Cardiac muscle cell (in vitro differentiated cells and primary cell): ENCODE data around the gene WHRN. TPM values are rescaled to one million over a fixed set of nuclear protein-coding genes. Genes with fewer than 3 reads are reported as not detected.

Source experiments
- DNase-seq, 2 donors: peaks; one replicate each; pipeline versions ENCODE4 v3.0.0 to v3.0.0-alpha.2; 2010 to 2017; ENCODE audit warnings: low read depth in 1 of 2, low spot score in 1 of 2
- H3K27ac ChIP-seq: fragments of 200-600 bp; sonication (generic); 2 replicates; pipeline ENCODE4 v1.5.1; 2016
- H3K27me3 ChIP-seq: fragments of 200-600 bp; sonication (generic); 2 replicates; pipeline ENCODE4 v1.6.0; 2016; ENCODE audit warnings: control low read depth
- H3K36me3 ChIP-seq: fragments of 200-600 bp; sonication (generic); 2 replicates; pipeline ENCODE4 v1.5.1; 2016; ENCODE audit warnings: control low read depth
- H3K4me1 ChIP-seq: fragments of 200-600 bp; sonication (generic); 2 replicates; pipeline ENCODE4 v1.8.1; 2017; ENCODE audit warnings: low read depth, mild to moderate bottlenecking, mixed run types
- H3K4me3 ChIP-seq: fragments of 200-600 bp; sonication (generic); 2 replicates; pipeline ENCODE4 v1.5.1; 2016; ENCODE audit warnings: mild to moderate bottlenecking
- H3K9me3 ChIP-seq: fragments of 200-600 bp; sonication (generic); 2 replicates; pipeline ENCODE4 v1.5.1; 2017; ENCODE audit warnings: low read depth, mild to moderate bottlenecking, control low read depth
- CTCF ChIP-seq: IDR thresholded peaks from 2 replicates; pipeline ENCODE4 v1.5.1; 2012; ENCODE audit warnings: low read depth, mild to moderate bottlenecking, low read length
- polyA plus RNA-seq: library from polyadenylated mRNA; unstranded; fragments of >200 nt; fragmentation: Nextera tagmentation; extraction: Ambion mirVana; gene quantifications from 2 replicates; pipeline ENCODE4 v1.2.1, GENCODE V29; 2016
- total RNA-seq: library from RNA; depleted of rRNA; stranded (reverse); fragments of >200 nt; gene quantifications from 2 replicates; pipeline ENCODE4 v1.2.3, GENCODE V29; 2016

WHRN gene
- total and polyA plus RNA-seq, 2 experiments from 2014 or later, result 10.8 to 12.5 TPM

GRCh38 chr9:114462791-114463190 is 42.5 kb downstream of the WHRN start:
- no peak overlapping the region for H3K27ac ChIP-seq
- no peak for DNase-seq
- peaks cover 9% of the 10 kb centered on the region for H3K4me1 ChIP-seq

DNA sequence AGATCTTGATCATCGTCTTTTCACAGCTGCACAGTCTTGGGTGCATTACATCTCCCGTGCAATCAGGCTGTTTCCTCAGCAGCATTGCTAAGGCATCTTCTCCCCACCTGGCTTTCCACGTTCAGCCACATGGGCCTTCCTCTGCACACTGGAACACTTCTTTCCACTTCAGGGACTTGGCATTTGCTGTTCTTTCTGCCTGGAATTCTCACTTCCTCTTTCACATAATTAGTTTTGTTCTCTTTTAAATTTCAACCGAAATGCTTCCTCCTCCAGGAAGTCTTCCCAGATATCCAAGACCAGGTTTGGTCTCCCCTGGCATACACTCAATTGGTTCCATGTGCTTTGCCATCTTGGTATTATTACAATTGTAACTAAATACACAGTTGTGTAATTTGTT is 43.8 kb downstream of the WHRN start:
- Histone ChIP-seq H3K4me1 (peaks cover 9% of the 10 kb centered on the region), H3K4me3 (no peak overlapping the region), H3K27me3 (no peaks in the 10 kb centered on the region), H3K9me3 (no peaks in the 10 kb centered on the region), H3K36me3 (no peaks in the 10 kb centered on the region), H3K27ac (no peak overlapping the region)
- TF ChIP-seq CTCF, result no peak
- DNase-seq, result no peak

More at GRCh38 chr9:114462791-114463190, 42.5 kb downstream of the WHRN start:
- H3K36me3 ChIP-seq, result no peaks in the 10 kb centered on the region
- no peak for TF ChIP-seq CTCF
- H3K9me3 ChIP-seq, result no peaks in the 10 kb centered on the region
- no peaks in the 10 kb centered on the region for H3K27me3 ChIP-seq
- no peak overlapping the region for H3K4me3 ChIP-seq

- Histone ChIP-seq H3K4me1 (peaks cover 9% of the 10 kb centered on the region), H3K4me3 (no peak overlapping the region), H3K36me3 (no peaks in the 10 kb centered on the region), H3K27ac (no peak overlapping the region), H3K9me3 (no peaks in the 10 kb centered on the region), H3K27me3 (no peaks in the 10 kb centered on the region)
- DNase-seq, result no peak
- no peak for TF ChIP-seq CTCF
Measured at GRCh38 chr9:114460513-114461199, 44.6 kb downstream of the WHRN start.

DNA sequence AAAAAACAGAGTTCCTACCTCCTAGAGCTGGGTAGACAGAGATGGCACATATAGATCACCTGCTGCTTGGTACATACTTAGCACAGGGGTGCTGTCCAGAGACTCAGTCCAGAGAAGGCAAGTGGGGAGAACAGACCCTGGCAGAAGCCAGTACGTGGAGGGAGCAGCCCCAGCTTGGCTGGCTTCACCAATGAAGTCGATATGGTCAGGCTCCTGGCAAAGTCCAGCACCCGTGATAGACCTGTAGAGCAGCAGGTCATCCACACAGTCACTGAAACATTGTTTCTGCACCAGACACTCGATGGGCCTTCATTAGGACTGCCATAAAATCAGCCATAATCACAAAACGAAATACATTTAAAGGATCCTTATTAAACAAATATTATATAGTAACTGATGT is 45.8 kb downstream of the WHRN start:
- Histone ChIP-seq H3K27ac (no peak overlapping the region), H3K27me3 (no peaks in the 10 kb centered on the region), H3K36me3 (no peaks in the 10 kb centered on the region), H3K4me1 (peaks cover 9% of the 10 kb centered on the region), H3K4me3 (no peak overlapping the region), H3K9me3 (no peaks in the 10 kb centered on the region)
- no peak for DNase-seq
- TF ChIP-seq CTCF, result no peak

DNA sequence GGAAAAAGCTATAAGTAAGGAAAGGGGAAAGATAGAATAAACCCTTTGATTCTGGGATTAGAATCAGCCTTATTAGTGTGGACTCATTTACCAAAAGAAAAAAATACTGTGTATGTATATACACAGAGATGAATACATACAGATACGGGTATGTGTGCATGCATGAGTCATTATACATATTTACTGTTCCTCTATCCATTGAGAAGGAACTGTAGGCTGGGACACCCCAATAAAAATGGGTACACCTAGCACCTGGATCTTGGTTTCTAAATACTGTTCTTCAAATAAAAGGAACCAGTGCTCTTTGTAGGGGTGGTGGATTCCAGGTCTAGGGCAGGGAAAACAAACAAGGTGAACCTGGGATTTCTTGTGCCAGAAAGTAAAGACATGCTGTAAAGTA is 48.3 kb downstream of the WHRN start:
- no peak overlapping the region for H3K4me3 ChIP-seq
- H3K36me3 ChIP-seq, result no peaks in the 10 kb centered on the region
- H3K27me3 ChIP-seq, result no peaks in the 10 kb centered on the region
- H3K4me1 ChIP-seq, result peaks cover 9% of the 10 kb centered on the region
- no peak for DNase-seq
- TF ChIP-seq CTCF, result no peak
- H3K27ac ChIP-seq, result no peak overlapping the region
- H3K9me3 ChIP-seq, result no peaks in the 10 kb centered on the region
